DMS 273 treated with DMSO at 0.1 percent for 48 hours (cell line): ENCODE measurements around the gene ZEB2.

ENCODE experiments used
- DNase-seq: peaks from one replicate; lab custom pipeline; 2025; lab: John Stamatoyannopoulos, UW

ZEB2 gene

DNA sequence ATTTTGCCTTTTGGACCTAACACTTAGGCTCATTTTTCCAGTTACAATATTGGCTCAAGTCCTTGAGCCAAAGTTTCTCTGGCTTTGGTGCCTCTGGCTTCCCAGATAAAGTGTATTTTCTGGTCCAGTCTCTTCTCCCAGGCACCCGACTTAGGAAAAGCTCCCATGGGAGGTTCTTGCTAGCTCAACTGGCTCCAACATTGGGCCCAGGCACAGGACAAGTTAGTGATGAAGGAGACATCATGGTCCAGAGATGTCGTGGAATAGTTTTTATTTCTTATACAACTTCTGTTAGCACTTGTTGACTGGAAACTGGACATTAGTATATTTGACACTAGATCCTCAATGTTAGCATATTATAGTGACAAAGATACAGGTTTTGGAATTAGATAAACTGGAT, 8.2 kb upstream of the ZEB2 start:
- DNase-seq, result no peak

DNA sequence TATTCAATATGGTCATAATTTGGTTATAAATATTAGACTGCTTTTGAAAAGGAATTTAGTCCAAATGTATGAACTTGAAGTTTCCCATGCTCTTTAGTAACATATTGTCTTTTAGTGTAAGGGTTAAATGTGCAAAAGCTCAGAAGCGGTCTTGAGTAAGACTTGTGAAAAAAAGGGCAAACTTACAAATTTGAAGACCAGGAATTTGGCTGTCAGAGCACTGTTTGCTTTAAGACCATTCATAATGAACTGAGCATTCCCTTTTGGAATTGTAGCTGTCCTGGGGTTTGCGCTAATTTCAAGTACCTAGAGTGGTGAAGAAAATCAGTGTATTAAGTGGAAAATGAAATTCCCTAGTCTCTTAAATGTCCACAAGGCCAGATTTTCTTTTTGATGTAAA, 6.9 kb upstream of the ZEB2 start:
- DNase-seq, result no peak

DNA sequence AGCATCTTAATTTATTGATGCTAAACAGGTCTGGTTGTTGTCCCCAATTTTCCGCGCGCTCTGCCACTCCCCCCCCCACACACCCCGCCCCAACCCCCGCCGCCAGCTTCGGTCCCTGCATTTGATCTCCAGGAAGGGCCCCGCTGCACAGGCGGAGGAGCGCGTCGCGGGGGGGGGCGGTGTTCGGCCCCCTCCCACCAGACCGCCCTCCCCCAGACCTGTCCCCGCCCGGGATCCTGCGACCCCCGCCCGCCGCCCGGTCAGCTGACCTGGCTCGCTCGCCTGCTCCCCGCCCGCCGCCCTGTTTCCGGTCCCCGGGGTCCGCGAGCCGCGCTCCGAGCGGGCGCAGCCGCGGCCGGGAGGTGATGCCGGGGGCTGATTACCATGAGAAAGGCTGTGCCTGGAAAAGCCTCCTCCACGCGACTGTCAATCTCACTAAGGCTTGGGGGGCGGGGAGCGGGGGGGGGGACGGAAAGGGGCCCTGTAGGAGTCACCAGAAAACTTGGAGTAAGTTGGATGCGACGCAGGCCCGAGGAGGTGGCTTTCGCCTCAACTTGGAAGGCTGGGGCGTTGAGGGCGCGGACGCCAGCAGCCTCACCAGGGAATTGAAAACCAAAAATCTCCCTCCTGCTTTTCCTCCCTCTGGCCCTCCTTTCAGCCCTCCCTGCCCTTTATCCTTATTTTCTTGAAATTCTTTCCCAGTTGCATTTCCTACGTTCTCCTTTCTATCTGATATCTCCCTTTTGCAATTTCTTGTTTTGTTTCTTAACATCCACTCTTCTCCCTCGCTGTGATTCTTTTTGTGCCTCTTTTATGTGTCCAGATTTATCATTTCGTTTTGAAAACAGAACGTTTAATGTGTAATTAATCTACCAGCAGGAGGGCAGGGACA, 4.4 kb upstream of the ZEB2 start:
- DNase-seq, result peak; percentile 28

DNA sequence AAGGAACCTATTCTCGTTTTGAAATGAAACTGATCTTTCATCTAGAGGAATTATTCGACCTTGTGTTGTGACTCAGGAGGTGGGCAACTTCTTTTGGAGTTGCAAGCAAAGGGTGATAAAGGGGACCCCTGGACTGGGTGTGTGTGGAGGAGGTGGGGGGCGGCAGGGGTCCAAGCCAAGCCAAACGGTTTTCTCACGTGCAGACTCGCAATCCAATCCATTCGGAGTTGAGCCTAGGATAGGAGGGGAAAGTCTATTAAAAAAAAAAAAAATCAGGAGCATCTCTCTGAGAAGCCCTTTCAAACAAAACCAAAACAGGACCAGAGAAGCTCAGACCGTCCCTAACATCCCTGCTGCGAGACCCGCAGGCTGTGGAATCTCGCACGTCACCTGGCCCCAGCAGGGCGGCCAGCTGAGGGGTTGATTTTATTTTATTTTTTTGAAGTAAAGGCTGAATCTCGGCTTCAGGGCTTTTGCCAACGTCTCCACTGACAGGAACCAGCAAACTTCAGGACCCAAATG, 3.7 kb upstream of the ZEB2 start:
- DNase-seq, result no peak

DNA sequence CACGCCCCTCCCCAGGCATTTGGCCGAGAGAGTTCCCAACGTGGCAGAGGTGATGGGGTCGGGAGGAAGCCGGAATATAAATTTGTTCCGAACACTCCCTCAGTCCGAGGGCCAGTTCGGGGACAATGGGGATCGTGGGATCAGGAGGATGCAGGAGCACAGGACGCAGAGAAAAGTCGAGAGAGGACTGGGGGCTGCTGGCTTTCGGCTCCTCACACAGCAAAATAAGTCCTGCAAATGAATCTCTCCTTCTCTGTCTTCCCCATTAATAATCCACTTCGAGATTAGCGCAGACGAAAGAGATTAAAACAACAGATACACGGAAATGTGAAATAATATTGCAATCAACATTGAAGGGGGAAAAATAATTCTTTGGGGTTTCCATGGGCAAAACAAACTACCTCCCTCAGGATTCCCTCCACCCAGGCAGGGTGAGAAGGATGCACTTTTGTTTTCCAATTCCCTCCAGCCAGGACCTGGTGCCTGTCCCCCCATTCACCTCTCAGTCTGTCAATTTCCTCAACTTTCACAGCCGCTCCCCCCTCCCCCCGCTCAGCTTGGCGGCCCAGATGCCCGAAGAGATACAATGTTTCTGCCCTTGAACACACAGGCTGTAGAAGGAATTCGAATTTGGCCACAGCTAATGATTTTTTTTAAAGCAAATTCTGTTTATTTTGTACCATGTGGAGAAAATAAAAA, 3.1 kb upstream of the ZEB2 start:
- DNase-seq, result no peak

DNA sequence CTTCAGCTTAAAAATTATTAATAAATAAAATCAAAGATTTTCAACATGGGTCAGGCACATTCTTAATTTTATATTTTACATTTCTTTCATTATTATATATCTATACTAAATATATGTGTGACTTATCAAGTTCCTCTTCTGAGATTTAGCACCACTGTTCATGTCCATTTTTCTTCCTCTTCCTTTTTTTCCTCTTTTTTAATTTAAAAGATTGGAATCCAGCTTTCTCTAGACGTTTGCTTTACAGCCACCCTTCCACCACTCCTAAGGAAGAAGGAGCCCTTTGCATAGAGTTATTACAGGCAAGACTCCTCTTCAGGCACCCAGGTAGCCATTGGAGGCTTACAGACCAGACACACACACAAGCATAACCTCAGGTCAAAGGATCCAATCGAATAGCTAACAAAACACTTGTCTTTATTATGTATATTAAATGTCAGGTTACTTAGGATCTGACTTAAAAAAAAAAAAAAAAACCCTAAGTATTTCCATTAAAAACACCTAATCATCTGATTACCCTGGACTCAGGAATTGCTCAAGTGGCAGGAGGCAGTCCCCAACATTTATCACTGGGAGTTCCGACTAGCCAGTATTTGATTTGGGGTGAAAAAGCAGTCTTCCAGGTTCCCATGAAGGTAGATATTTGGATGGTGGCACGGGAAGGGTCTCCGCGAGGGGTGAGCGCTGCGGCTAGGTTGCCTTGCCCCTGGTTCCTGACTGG, 2.4 kb upstream of the ZEB2 start:
- no peak for DNase-seq

DNA sequence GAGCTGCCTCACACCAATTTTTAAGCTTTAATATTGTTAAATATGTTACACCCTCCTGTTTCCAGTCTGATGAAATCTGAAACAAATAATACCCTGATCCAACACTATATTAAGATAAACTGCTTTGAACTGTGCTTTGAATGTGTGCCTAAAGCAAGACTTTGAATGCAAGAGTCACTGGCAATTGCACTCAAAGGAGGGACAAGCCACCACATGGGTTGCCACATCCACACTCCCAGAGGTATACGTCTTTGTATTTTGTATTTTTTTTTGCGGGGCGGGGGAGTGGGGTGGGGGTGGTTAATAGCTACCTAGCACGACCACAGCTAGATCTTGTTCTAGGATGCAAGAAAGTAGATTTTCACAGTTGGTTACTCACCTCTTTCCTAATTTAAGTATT, 1.8 kb upstream of the ZEB2 start:
- no peak for DNase-seq

DNA sequence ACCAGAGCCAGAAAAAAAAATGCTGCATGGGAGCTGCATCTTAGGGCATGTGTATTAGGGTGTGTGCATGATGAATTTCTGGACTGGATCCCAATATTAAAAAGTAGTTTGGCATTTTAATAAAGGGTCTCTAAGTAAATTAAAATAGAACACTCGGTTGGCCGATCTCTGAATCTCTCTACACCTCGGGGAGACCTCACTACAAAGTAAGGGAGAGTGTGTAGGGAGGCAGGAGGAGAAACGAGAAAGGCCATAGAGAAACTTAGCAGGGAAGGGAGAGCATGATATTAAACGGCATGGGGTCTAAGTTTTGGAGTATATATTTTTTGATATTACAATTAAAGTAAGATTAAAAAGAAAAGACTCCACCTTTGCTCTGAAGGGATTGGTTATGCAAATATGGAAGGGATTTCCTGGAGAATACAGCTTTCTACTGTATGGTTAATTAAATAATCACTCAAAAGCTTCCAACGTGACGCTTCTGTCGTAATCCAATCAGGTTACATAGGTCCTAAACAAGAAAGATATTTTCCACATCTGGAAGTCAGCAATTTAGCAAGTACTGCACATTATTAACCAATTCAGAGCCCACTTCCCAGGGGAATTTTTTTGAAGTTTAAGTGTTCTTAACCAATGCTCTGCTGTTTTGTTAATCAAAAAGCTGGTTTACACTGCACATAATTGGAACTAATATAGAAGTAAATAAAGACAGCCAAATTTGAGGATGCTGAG, 1.0 kb upstream of the ZEB2 start:
- no peak for DNase-seq

DNA sequence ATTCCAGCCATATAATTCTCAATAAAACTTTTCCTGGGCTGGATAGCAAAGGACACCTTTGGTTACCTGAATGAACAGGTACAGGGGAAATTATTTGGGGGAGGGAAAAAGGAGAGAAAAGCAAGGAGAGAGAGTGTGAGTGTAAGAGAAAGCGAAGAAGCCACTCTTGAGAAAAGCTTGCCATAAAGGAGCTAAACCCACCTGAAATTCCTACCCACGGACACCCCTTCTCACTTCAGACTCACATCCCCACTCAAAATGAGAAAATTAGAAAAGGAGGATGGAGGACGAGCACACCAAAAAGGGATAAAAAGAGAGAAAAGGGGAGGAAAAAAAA, 354 bp downstream of the ZEB2 start:
- no peak for DNase-seq

DNA sequence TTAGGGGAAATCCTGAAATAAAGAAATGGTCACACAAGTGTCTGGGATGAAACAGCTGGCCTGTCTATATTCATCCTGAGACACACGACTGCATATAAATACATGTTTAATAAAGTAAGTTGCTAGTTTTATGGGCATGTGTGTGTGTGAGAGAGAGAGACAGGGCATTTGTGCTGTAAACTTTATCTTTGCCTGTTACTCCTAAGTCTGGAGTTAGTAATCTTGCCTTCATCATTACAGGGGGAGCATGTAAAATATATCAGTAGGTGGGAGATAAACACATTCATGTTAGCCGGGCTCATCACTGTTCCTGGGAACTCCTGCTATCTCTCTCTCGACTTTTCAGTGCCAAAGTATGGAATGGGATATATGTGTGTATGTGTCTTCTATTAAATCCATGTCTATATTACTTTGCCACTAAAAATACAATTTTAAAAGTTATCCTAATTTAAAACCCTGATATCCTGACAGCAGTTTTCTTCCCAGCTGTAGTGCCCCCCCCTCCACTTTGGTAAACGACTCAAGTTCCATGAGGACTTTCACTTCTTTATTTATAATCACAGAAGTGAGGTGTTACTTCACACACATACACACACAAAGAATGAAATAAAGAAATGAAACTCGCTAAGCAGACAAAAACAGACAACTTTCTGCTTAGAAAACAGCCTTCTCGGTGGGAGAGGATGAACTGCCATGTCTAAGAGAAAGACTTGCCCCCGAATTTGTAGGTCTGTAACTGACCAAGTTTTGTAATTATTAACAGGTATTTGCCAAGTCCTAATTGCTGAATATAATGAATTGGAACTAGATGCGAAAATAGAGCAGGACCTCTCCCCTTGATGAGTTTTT, 947 bp downstream of the ZEB2 start:
- DNase-seq, result no peak

DNA sequence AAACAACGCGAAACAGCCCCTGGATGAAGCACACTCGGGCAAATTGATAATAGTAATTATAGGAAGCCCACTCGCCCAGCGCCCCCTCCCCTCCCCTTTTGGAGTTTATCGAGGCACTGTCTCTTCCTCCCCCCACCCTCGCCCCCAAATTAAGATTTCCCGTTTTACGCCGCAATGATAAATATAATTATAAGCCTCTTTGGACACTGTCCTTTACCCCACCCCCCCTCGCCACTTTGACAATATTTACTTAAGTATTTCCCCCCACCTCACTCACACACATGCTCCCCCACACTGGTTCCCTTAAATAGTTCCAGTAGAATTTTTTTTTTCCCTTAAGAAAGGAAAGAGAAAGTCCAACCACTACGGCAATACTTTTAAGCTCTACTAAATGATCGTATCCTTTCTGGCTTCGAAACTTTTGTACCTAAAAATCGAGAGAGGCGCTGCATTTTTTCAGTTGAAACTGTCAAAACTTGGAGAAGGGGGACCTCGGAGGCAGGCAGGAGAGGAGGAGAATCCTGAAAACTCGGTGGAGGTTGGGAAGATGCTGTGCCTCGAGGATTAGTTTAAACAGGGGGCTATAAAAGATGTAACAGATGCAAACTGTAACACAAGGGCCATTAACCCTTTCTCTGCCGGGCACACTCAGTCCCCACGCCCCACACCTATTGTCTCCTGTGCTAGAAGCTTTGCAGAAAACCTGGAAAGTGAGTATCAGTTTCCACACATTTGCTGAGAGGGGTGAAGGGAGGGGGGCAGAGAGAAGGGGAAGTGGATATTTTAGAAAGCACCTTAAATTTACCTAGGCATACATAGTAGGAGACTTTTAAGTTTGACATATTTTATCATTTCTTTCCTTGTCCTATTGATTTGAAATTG, 1.8 kb downstream of the ZEB2 start:
- DNase-seq, result no peak

DNA sequence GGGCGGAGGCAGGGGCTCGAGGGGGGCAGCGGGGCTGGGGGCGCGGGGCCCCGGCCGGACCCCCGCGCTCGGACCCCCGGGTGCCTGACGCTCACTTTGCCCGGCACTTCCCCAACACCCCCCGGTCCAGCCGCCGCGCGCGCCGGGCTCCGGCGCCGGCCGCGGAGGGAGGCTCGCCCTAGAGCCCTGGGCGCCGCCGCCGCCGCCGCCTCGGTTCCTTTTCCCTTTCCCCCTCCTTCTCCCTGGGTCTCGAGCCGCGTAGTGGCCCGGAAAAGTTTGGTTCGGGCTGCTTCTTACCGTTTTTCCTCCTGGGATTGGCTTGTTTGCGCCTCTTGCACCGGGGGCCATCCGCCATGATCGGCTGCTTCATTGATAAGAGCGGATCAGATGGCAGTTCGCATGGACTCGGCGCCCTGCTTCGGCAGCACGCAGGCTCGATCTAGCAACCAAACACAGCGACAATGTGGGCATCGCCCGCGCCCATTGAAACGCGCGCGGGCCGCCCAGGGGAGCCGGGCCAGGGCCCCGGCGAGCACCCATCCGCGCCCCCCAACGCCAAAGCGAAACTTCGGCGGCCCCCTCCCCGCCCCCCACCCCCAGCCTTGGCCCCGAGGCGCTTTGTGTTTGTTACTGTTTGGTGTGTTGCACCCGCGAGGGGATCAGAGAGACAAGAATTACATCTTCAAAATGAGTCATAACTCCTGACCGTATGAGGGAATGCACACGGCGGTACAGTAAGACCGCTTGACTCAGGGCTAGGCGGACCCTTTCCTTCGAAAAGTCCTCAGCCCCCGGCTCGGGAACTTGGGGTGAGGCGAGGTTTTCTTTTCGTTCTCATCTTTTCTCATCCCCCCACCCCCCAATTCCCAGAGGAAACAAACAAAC, 2.7 kb downstream of the ZEB2 start:
- DNase-seq, result peak; percentile 10

DNA sequence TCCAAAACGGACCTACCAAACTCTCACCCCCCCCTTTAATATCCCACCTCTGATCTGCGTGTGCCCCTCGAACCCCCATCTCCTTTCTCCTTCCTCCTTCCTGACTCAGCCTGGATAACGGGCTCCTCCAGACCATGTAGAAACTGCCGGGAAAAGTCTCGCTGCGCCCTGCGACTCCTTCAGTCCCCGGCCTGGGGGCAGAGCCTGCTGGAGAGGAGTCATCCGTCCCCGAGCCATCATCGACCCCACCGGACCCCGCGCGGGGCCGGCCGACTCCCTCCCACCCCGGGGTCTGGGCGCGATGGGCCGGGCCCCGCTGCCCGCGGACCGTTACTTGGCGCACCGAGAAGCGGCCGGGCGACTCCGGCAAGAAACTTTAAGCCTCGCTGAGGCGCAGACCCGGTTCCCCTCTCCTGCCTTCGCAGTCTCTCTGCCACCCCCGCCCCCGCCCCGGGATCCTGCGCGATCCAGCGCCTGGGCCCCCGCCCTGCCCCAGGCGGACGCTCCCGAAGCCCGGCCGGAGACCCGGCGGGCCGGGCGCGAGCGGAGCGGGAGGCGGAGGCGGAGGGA, 3.4 kb downstream of the ZEB2 start:
- no peak for DNase-seq

DNA sequence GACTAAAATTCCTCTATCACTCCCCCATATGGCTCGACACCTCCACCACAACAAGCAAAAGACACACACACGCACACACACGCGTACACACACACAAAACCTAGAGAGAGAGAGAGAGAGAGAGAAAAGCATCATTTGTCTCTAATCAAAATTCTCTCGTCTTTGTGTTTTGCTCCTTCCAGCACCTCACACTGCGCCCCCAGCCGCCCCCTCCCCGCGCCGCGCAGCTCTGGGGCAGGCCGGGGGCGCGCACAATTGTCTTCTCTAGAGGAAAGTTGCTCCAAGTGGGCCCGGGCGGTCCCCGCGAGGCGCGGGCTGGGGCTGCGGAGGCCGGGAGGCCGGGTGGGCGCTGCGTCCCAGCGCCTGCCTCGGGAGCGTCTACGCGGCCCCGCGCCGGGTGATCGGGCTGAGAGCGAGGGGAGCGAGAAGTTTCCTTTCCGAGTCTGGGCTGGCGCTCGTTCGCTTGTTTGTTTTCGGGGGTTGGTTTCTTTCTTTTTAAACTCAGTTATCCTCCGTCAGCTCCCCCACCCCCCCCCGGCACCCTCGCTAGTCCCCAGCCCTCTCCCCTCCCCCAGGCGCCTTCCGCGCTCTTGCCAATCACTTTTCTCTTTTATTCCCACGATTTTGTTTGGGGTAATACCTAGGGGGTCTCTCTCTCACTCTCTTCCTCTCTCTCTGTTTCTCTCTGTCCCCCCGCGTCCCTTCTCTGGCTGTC, 4.1 kb downstream of the ZEB2 start:
- DNase-seq, result no peak

DNA sequence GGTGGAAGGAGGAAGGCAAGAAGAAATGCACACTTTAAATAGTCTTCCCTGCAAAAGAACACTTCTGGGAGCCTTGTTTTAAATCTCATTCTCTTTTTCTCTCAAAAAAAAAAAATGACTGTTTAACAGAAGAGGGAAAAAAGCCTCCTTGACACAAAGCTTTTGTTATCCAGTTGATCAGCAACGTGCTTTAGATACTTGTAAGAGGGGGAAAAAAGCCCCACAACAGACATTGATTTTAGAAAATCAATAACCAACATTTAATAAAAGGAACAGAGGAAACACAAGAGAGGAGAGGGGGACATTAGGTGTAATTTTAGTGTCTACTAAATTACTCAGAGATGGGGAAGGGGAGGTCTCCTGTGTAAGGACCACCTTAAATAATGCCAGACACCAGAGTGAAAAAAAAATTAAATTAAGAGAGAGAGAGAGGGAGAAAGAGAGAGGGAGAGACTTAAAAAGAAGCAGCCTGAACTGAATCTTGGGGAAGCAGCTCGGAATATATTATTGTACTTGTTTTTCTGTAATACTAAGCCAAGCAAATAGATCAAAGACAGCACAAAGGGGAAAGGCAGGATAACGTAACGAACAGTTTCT, 4.7 kb downstream of the ZEB2 start:
- no peak for DNase-seq

DNA sequence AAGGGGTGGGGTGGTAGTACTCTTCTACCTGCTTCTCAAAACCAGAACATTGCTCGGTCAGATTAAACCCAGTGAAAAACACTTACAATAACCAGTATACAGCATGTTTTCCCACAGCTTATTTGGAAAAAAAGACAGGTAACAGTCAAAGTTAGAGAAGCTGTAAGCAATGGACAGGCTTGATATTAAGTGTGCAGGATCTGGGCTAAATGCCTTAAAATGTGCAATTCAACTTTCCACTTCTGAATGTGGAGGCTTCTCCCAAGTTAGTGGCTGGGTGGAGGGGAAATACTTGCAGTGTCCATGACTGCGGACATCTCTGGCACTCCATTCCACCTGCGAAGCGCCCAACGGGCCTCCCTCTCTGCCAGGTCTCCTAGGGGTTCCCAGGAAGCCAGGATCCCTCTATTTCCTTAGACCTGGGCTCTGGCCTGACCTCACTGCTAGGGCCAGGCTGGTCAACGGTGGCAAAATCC, 5.3 kb downstream of the ZEB2 start:
- no peak for DNase-seq

DNA sequence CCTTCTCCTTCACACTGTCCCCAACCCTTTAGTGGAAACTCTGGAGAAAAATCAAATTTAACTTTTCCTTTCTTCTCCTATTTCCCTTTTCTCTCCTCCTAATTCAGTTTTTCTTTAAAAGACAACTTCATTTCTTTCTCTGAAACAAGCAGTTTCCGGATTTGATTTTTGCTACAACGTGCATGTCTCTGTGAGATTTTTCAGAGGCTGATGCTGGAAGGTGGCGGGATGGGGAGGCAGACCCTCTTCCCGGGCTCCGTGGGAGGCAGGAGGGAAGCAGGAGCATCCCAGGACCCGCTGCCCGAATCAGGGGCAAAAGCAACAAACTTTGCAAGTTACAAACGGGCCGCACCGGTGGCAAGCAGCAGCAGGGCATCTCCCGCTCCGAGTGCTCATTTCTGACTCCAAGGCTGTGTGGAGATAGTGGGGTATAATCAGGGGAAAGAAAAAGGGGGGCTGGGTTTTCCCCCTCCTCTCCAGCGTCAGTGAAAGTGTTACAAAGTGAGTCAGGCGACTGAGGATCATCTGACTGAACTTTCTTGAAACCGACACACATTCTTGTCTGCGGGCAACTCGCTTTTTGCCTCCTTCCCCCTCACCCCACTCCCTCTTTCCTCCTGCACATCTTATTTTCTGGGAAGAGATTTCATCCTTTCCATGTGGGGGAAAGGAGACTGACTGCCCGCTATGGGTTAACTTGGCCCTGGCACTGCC, 6.4 kb downstream of the ZEB2 start:
- no peak for DNase-seq
